Karpas-422 (cell line): ENCODE measurements around the gene PTH2R. TPM values are rescaled to one million over a fixed set of nuclear protein-coding genes. Genes with fewer than 3 reads are reported as not detected.
"Not testable (repeated sequence)": the region's sequence is repeated elsewhere in the genome, so short reads cannot be mapped to it uniquely, and the experiment has no call there.

Experiments used
- DNase-seq: peaks from one replicate; pipeline ENCODE4 v3.0.0-alpha.2; 2015
- H2AFZ ChIP-seq: fragments of 200-600 bp; sonication (generic); 2 replicates; pipeline ENCODE4 v1.6.1; 2014; ENCODE audit warnings: antibody characterized with exemption, low read length, mixed read lengths
- H3K27ac ChIP-seq: fragments of 200-600 bp; sonication (generic); 2 replicates; pipeline ENCODE4 v1.5.1; 2014; ENCODE audit warnings: mild to moderate bottlenecking, low read length, moderate library complexity
- H3K27me3 ChIP-seq: fragments of 200-600 bp; sonication (generic); 2 replicates; pipeline ENCODE4 v1.6.1; 2014; ENCODE audit warnings: low read length, mixed read lengths
- H3K36me3 ChIP-seq: fragments of 200-600 bp; sonication (generic); 2 replicates; pipeline ENCODE4 v1.6.1; 2014; ENCODE audit warnings: low read length, mixed read lengths; ENCODE audit not compliant: insufficient read depth
- H3K4me1 ChIP-seq: fragments of 200-600 bp; sonication (generic); 2 replicates; pipeline ENCODE4 v1.6.1; 2014; ENCODE audit warnings: mild to moderate bottlenecking, low read length, mixed read lengths
- H3K4me2 ChIP-seq: fragments of 200-600 bp; sonication (generic); 2 replicates; pipeline ENCODE4 v1.6.1; 2014; ENCODE audit warnings: low read length, low read depth, mild to moderate bottlenecking; ENCODE audit not compliant: poor library complexity, severe bottlenecking
- H3K4me3 ChIP-seq: fragments of 200-600 bp; sonication (generic); 2 replicates; pipeline ENCODE4 v1.5.1; 2014; ENCODE audit warnings: mild to moderate bottlenecking, antibody characterized with exemption, low read length, mixed read lengths
- H3K79me2 ChIP-seq: fragments of 200-600 bp; sonication (generic); 2 replicates; pipeline ENCODE4 v1.6.1; 2014; ENCODE audit warnings: mild to moderate bottlenecking, low read length, mixed read lengths
- H3K9ac ChIP-seq: fragments of 200-600 bp; sonication (generic); 2 replicates; pipeline ENCODE4 v1.6.0; 2014; ENCODE audit warnings: low read length
- H3K9me2 ChIP-seq: fragments of 200-600 bp; sonication (generic), shearing (Covaris generic); replicated peaks from 2 replicates; pipeline ENCODE4 v1.6.0; 2014; ENCODE audit warnings: mild to moderate bottlenecking, low read length, moderate library complexity; ENCODE audit not compliant: insufficient read depth
- H3K9me3 ChIP-seq: fragments of 300-700, 200-600 bp; sonication (generic); 2 replicates; pipeline ENCODE4 v1.6.1; 2014; ENCODE audit warnings: low read length, mixed read lengths
- H4K20me1 ChIP-seq: fragments of 200-600 bp; sonication (generic); 2 replicates; pipeline ENCODE4 v1.6.1; 2014; ENCODE audit warnings: mild to moderate bottlenecking, antibody characterized with exemption, low read length, low read depth; ENCODE audit not compliant: insufficient read depth
- total RNA-seq: library from RNA; depleted of rRNA; stranded (reverse); fragments of >200 nt; shearing (Covaris generic); gene quantifications from 2 replicates; pipeline ENCODE4 v1.2.3, GENCODE V29; 2014; ENCODE audit warnings: low replicate concordance

Gene PTH2R
- total RNA-seq, 1 experiment from 2014 or later = 0.22 TPM

- H3K27me3 ChIP-seq, H3K4me3 ChIP-seq, H3K9ac ChIP-seq, DNase-seq, H2AFZ ChIP-seq, H3K36me3 ChIP-seq, H3K79me2 ChIP-seq, H3K4me1 ChIP-seq, H3K4me2 ChIP-seq, H3K9me3 ChIP-seq, H3K9me2 ChIP-seq, H4K20me1 ChIP-seq, H3K27ac ChIP-seq: not testable (repeated sequence)
These were observed 118.6 kb downstream of the PTH2R start for GRCh38 chr2:208525165-208525564.

GRCh38 chr2:208529796-208530195 lies 123.2 kb downstream of the PTH2R start:
- Histone ChIP-seq H3K79me2 (no peaks in the 10 kb centered on the region), H3K27me3 (no peaks in the 10 kb centered on the region), H2AFZ (peak overlapping the region; percentile 28; the same call in 1 of the 2 replicates), H3K27ac (no peak overlapping the region), H3K9me3 (no peaks in the 10 kb centered on the region), H3K4me3 (no peak overlapping the region), H4K20me1 (no peaks in the 10 kb centered on the region), H3K4me2 (no peak overlapping the region), H3K4me1 (no peaks in the 10 kb centered on the region), H3K9me2 (no peaks in the 10 kb centered on the region), H3K36me3 (no peaks in the 10 kb centered on the region), H3K9ac (no peak overlapping the region)
- peak; percentile 55 for DNase-seq

GRCh38 chr2:208531361-208531760 lies 124.8 kb downstream of the PTH2R start:
- Histone ChIP-seq H3K4me3 (no peak overlapping the region), H3K79me2 (no peaks in the 10 kb centered on the region), H3K9me3 (no peaks in the 10 kb centered on the region), H3K9ac (no peak overlapping the region), H4K20me1 (no peaks in the 10 kb centered on the region), H3K27ac (no peak overlapping the region), H3K9me2 (no peaks in the 10 kb centered on the region), H3K4me2 (no peak overlapping the region), H3K27me3 (no peaks in the 10 kb centered on the region), H3K4me1 (no peaks in the 10 kb centered on the region), H2AFZ (no peak overlapping the region), H3K36me3 (no peaks in the 10 kb centered on the region)
- no peak for DNase-seq

GRCh38 chr2:208535578-208535977 lies 129.0 kb downstream of the PTH2R start:
- H3K27me3 ChIP-seq, H3K9ac ChIP-seq, H2AFZ ChIP-seq, H3K4me3 ChIP-seq, H3K4me1 ChIP-seq, H3K79me2 ChIP-seq, H3K36me3 ChIP-seq, H3K9me3 ChIP-seq, H3K9me2 ChIP-seq, H3K4me2 ChIP-seq, H3K27ac ChIP-seq, DNase-seq, H4K20me1 ChIP-seq: not testable (repeated sequence)

- H3K4me2 ChIP-seq = no peak overlapping the region
- H3K4me3 ChIP-seq = no peak overlapping the region
- no peaks in the 10 kb centered on the region for H3K4me1 ChIP-seq
- no peaks in the 10 kb centered on the region for H3K9me2 ChIP-seq
- no peaks in the 10 kb centered on the region for H4K20me1 ChIP-seq
- H3K27me3 ChIP-seq = no peaks in the 10 kb centered on the region; the same call in 1 of the 2 replicates
- no peaks in the 10 kb centered on the region for H3K79me2 ChIP-seq
- H3K9me3 ChIP-seq = no peaks in the 10 kb centered on the region
- H2AFZ ChIP-seq = no peak overlapping the region
- no peak for DNase-seq
- H3K27ac ChIP-seq = no peak overlapping the region
- no peak overlapping the region for H3K9ac ChIP-seq
- H3K36me3 ChIP-seq = no peaks in the 10 kb centered on the region
These were observed 134.9 kb downstream of the PTH2R start for GRCh38 chr2:208541461-208541988.

GRCh38 chr2:208541989-208542464 lies 135.4 kb downstream of the PTH2R start:
- Histone ChIP-seq H3K36me3 (no peaks in the 10 kb centered on the region), H3K27ac (no peak overlapping the region), H3K9me3 (no peaks in the 10 kb centered on the region), H3K27me3 (no peaks in the 10 kb centered on the region; the same call in 1 of the 2 replicates), H4K20me1 (no peaks in the 10 kb centered on the region), H3K4me1 (no peaks in the 10 kb centered on the region), H3K4me3 (no peak overlapping the region), H3K79me2 (no peaks in the 10 kb centered on the region), H3K9ac (no peak overlapping the region), H2AFZ (no peak overlapping the region), H3K4me2 (no peak overlapping the region), H3K9me2 (no peaks in the 10 kb centered on the region)
- DNase-seq = no peak

GRCh38 chr2:208542465-208543041 lies 136.0 kb downstream of the PTH2R start:
- no peaks in the 10 kb centered on the region for H3K36me3 ChIP-seq
- no peaks in the 10 kb centered on the region; the same call in 1 of the 2 replicates for H3K27me3 ChIP-seq
- H3K4me2 ChIP-seq = no peak overlapping the region
- no peak overlapping the region for H2AFZ ChIP-seq
- no peaks in the 10 kb centered on the region for H3K4me1 ChIP-seq
- DNase-seq = no peak
- H3K9ac ChIP-seq = no peak overlapping the region
- no peak overlapping the region for H3K27ac ChIP-seq
- H3K79me2 ChIP-seq = no peaks in the 10 kb centered on the region
- H4K20me1 ChIP-seq = no peaks in the 10 kb centered on the region
- H3K9me3 ChIP-seq = no peaks in the 10 kb centered on the region
- H3K9me2 ChIP-seq = no peaks in the 10 kb centered on the region
- H3K4me3 ChIP-seq = no peak overlapping the region
